Lower leg skin (tissue), 4 donors: ENCODE measurements around the gene OPRM1. TPM values are rescaled to one million over a fixed set of nuclear protein-coding genes. Genes with fewer than 3 reads are reported as not detected.
"Not testable (repeated sequence)": the region's sequence is repeated elsewhere in the genome, so short reads cannot be mapped to it uniquely, and the experiment has no call there.

Experiments used
- DNase-seq, 2 donors: peaks; one replicate each; pipeline ENCODE4 v3.0.0-alpha.2; 2019; ENCODE audit warnings: low spot score in 2 of 2
- H3K4me3 ChIP-seq: fragments of 200-600 bp; sonication (generic); 2 replicates; pipeline ENCODE4 v1.5.1; 2017; ENCODE audit warnings: mild to moderate bottlenecking, low read depth; ENCODE audit not compliant: poor library complexity, severe bottlenecking
- POLR2A ChIP-seq, 2 donors: fragments of 450-650 bp; IDR thresholded peaks; one replicate each; pipeline ENCODE4 v1.6.1; 2016 to 2017; ENCODE audit warnings: antibody characterized with exemption in 2 of 2, mild to moderate bottlenecking in 1 of 2, moderate library complexity in 1 of 2
- WGBS, 2 donors: methylation state at CpG; one replicate each; pipeline ENCODE4 v1.1.5; 2018; 5-methylcytosine and 5-hydroxymethylcytosine counted together
- intact Hi-C: fragments of 100-400 bp; cut with DNase I; formaldehyde crosslinking; loops from one replicate; pipeline ENCODE4 v1.15.0; 2023; ENCODE audit warnings: low total_unique reads
- total RNA-seq, 4 donors: library from RNA; depleted of rRNA; stranded (reverse); fragments of >200 nt; gene quantifications; one replicate each; pipeline ENCODE4 v1.1.0, GENCODE V29; 2016
- TF ChIP-seq, protein P1 (sequence below), 3 donors: fragments of 450-650 bp; IDR thresholded peaks; one replicate each; pipeline ENCODE4 v1.5.1; 2016; ENCODE audit warnings: antibody characterized with exemption in 3 of 3, mild to moderate bottlenecking in 3 of 3, moderate library complexity in 2 of 3

OPRM1 gene
- total RNA-seq, 4 donors from 2014 or later: not detected

DNA sequence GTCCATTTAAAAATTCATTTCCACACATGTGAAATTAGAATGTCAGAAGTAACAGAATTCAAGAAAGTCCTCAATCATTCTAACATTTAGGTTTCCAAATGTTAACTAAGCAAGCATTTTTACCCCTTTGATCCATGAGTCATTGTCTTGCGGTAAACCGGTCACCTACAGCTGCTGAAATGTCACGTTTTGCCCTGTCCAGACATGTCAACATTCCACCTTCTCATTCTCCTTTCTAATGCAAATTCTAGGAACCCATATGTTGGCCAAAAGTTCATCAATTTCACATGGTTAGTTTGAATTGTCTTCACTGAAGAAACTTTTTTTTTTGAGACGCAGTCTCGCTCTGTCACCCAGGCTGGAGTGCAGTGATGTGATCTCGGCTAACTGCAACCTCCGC, 200.4 kb downstream of the OPRM1 start:
- intact Hi-C loops: no loop called here

DNA sequence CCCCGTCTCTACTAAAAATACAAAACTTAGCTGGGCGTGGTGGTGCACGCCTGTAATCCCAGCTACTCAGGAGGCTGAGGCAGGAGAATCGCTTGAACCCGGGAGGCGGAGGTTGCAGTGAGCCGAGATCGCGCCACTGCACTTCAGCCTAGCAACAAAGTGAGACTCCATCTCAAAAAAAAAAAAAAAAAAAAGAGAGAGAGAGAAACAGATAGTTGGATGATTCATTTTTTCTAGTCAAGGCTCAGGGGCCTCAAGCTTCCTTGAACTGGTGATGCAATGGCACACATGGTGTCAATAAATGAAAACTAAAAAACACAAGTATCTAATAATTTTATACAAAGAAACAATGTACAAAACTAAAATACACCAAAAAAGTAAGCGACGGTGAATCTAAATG, 202.0 kb downstream of the OPRM1 start:
- H3K4me3 ChIP-seq, intact Hi-C loops: not testable (repeated sequence)
- 92 to 97% methylated on average over 11 of the region's 11 CpGs for WGBS, 2 donors

More for the DNA sequence above, 200.4 kb downstream of the OPRM1 start:
- DNase-seq: no peak
- no peak overlapping the region for H3K4me3 ChIP-seq
- TF ChIP-seq, protein P1, sequence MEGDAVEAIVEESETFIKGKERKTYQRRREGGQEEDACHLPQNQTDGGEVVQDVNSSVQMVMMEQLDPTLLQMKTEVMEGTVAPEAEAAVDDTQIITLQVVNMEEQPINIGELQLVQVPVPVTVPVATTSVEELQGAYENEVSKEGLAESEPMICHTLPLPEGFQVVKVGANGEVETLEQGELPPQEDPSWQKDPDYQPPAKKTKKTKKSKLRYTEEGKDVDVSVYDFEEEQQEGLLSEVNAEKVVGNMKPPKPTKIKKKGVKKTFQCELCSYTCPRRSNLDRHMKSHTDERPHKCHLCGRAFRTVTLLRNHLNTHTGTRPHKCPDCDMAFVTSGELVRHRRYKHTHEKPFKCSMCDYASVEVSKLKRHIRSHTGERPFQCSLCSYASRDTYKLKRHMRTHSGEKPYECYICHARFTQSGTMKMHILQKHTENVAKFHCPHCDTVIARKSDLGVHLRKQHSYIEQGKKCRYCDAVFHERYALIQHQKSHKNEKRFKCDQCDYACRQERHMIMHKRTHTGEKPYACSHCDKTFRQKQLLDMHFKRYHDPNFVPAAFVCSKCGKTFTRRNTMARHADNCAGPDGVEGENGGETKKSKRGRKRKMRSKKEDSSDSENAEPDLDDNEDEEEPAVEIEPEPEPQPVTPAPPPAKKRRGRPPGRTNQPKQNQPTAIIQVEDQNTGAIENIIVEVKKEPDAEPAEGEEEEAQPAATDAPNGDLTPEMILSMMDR (IDR thresholded peaks at IDR 0.05): no peak
- no peak for TF ChIP-seq POLR2A (IDR thresholded peaks at IDR 0.05)
- WGBS, 2 donors: 66 to 79% methylated on average over 7 of the region's 7 CpGs

DNA sequence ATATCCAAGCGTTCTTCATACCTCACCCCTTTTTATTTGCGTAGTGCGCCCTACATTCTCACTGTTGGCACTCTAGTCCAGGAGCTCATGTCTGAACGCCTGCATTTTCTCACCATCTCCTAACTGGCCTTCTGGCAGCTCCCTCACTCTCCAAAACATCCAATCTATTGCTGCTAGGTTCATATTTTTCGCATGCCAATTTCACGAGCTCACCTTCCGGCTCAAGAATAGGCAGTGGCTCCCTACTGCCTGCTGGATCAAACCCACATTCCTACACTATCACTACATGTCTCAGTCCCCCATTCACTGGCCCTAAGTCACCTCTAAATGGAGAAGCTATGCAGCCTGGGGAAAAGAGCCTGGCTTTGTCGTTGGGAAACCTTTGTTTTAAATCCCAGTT, 202.5 kb downstream of the OPRM1 start:
- no peak overlapping the region for H3K4me3 ChIP-seq
- 91 to 93% methylated on average over 8 of the region's 8 CpGs for WGBS, 2 donors
- TF ChIP-seq, protein P1 (IDR thresholded peaks at IDR 0.05): no peak
- no peak for TF ChIP-seq POLR2A (IDR thresholded peaks at IDR 0.05)
- DNase-seq: no peak
- intact Hi-C loops: no loop called here

More for the DNA sequence above, 202.0 kb downstream of the OPRM1 start:
- not testable (repeated sequence) for DNase-seq

DNA sequence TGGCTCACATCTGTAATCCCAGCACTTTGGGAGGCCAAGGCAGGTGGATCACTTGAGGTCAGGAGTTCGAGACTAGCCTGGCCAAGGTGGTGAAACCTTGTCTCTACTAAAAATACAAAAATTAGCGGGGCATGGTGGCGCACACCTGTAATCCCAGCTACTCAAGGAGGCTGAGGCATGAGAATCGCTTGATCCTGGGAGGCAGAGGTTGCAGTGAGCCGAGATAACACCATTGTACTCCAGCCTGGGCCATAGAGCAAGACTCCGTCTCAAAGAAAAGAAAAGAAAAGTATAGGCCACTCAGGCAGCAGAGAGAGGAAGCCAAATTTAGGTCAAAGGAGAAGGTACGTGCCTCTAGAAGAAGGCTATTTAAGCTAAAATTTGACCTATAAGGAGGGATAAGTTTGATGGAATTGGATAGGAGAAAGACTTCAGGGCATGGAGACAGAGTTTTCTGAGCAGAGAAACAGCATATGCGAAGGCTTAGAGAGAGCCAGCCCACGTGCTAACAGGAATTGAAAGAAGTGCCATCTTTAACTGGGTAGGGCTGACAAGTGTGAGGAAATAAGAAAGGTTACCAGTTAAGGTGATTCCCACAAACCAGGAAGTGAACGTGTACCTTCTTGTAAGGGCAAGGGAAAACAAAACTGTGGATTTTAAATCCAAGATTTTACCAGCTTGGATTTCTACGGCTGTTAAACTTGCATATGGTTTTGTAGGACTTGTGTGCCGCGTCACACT, 203.7 kb downstream of the OPRM1 start:
- no peak for DNase-seq
- intact Hi-C loops: no loop called here
- no peak for TF ChIP-seq POLR2A (IDR thresholded peaks at IDR 0.05)
- TF ChIP-seq, protein P1 (IDR thresholded peaks at IDR 0.05): no peak
- no peak overlapping the region for H3K4me3 ChIP-seq
- 82 to 85% methylated on average over 13 of the region's 13 CpGs for WGBS, 2 donors

DNA sequence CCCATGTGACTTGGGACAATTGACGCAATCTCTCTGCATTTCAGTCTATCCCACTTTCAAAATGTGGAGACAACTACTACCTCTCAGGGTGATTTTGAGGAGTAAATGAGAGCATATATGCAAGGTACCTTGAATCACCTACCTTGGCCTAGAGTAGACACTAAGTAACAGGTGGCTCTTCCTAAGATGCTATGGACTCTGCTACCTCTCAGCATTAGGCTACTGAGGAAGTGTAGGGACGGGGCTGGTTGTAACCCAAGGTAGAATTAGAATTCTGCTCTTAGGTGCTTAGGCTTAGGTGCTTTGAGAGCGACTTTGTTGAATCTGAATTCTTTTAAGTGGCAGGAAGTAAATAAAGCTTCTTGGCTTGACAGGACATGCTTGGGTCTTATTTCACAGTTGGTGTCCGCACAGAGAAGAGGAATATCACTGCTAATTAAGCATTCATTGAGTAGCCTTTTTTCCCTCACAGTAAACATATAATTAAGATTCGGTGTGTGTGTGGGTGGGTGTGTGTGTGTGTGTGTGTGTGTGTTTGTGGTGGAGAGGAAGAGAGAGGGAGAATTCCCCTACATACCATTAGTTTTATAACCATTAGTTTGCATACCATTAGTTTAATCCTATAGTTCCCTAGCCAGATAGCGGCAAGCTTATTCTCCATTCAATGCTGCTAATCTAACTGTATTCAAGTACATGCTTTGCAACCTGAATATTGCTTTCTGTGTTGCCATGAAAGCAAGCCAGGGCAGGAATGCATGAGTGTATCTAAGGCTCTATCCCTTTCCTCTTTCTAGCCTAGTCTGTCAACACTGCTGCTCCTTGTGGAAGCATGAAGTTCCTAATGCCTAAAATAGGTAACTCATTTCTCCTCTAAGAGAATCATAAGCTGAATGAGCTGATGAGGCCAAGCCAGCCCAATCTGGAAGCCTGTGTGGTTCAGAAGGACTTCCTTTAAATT, 205.0 kb downstream of the OPRM1 start:
- 69 to 74% methylated on average over 6 of the region's 6 CpGs for WGBS, 2 donors
- no peak for DNase-seq
- no peak for TF ChIP-seq POLR2A (IDR thresholded peaks at IDR 0.05)
- TF ChIP-seq, protein P1 (IDR thresholded peaks at IDR 0.05): no peak
- intact Hi-C loops: no loop called here
- H3K4me3 ChIP-seq: no peak overlapping the region

DNA sequence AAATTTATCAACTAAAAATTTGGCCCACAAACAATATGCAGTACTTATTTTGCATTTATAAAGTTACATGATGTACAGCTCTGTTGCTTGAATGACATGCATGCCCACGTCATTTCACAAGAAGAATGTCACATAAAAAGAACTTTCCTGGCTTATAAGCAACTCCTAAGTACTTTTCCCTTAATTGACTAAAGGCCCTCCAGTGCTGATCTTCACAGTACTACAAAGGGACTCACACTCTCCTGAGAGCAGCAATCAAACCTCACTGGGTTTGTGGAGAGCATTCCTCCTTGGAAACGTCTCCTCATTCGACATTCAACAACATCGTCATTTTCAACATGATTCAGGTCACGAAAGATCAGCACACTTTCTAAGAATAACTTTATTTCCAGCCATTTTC, 206.5 kb downstream of the OPRM1 start:
- TF ChIP-seq, protein P1 (IDR thresholded peaks at IDR 0.05): no peak
- no peak for TF ChIP-seq POLR2A (IDR thresholded peaks at IDR 0.05)
- DNase-seq: no peak
- H3K4me3 ChIP-seq: no peak overlapping the region
- WGBS, 2 donors: 61 to 71% methylated on average over 5 of the region's 5 CpGs
- intact Hi-C loops: no loop called here
